ENCODE results near the gene UBE2L3.
"Not testable (repeated sequence)": the region's sequence is repeated elsewhere in the genome, so short reads cannot be mapped to it uniquely, and the experiment has no call there.

GRCh38 chr22:21645513-21645912 lies 78.0 kb downstream of the UBE2L3 start:
- not testable (repeated sequence) for TF ChIP-seq CHD2 (IDR thresholded peaks at IDR 0.05; ENCODE audit: low read length); EP300 (IDR thresholded peaks at IDR 0.05; ENCODE audit: borderline replicate concordance in 1 of 2, low read depth in 2 of 2, low read length in 2 of 2); ZNF274 (IDR thresholded peaks at IDR 0.05; ENCODE audit: borderline replicate concordance, extremely low read depth, low read length); MAX (IDR thresholded peaks at IDR 0.05); CTCF (IDR thresholded peaks at IDR 0.05; ENCODE audit: control extremely low read depth in 1 of 3, insufficient read depth in 1 of 3, low read depth in 1 of 3, low read length in 3 of 3); RAD21 (IDR thresholded peaks at IDR 0.05 in 1 of 2, conservative IDR thresholded peaks at IDR 0.05 in 1 of 2; ENCODE audit: low read depth in 2 of 2, low read length in 2 of 2); RXRA (IDR thresholded peaks at IDR 0.05; ENCODE audit: insufficient read depth, low read depth, low read length); CREB1 (IDR thresholded peaks at IDR 0.05); CBX8 (IDR thresholded peaks at IDR 0.05; ENCODE audit: borderline replicate concordance, low read depth, low read length)
